ENCODE measurements around the gene MC5R.

- no peak for TF ChIP-seq GABPA (IDR thresholded peaks at IDR 0.05 in 1 of 2, conservative IDR thresholded peaks at IDR 0.05 in 1 of 2)
- no peak for TF ChIP-seq MAX (IDR thresholded peaks at IDR 0.05)
- no peak for TF ChIP-seq CTCF (IDR thresholded peaks at IDR 0.05; ENCODE audit: low read depth, low read length, missing input control)
- no peak for TF ChIP-seq RAD21 (IDR thresholded peaks at IDR 0.05)
Measured at GRCh38 chr18:13835202-13835601, 11.3 kb downstream of the MC5R start.
